NCI-H1930 (cell line): ENCODE measurements around the gene TMEM132D.

Experiments used
- DNase-seq, 2 experiments: peaks; one replicate each; lab custom pipeline; 2025; lab: John Stamatoyannopoulos, UW

TMEM132D gene

DNA sequence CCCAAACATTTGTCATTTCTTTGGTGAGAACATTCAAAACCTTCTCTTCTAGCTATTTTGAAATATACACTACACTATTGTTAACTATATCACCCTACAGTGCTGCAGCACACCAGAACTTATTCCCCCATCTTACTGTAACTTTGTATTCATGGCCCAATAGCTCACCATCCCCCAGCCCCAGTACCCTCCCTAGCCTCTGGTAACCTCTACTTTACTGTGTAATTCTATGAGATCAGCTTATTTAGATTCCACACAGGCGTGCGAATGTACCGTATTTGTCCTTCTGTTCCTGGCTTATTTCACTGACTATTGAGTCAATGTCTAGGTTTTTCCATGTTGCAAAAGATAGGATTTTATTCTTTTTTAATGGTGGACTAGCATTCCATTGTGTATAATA lies 469.0 kb downstream of the TMEM132D start:
- DNase-seq = no peak

GRCh38 chr12:129428240-129428936 lies 475.4 kb downstream of the TMEM132D start:
- DNase-seq = no peak

GRCh38 chr12:129423041-129423580 lies 480.7 kb downstream of the TMEM132D start:
- no peak for DNase-seq

DNA sequence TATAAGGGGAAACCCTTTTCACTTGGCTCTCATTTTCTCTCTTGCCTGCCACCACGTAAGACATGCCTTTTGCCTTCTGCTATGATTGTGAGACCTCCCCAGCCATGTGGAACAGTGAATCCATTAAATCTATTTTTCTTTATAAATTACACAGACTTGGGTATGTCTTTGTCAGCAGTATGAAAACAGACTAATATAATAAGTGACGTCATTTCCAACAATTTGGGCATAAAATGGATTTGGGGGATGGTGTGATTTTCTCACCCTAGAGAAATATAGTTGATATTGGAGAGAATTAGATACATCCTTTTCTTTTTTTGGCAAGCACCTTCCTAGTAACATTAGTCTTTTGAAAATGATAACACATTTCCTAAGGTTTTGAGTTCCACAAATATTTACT lies 490.5 kb downstream of the TMEM132D start:
- DNase-seq = no peak

DNA sequence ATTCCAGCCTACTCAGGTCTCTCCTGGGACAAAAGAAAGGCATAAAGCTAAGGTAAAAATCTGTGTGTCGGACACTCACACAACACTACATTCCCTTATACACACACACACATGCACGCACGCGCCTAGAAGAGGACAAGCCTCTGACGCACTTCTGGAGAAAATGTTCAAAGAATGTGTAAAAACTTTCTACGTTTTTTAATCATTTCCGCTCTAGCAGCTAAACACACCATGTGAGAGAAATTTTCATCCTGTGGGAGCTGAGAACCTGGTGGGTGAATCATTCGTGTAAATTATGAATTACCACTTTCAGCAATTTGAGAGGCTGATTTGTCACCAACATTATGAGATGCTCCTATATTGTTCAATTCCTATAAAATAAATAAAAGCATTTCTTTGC lies 494.5 kb downstream of the TMEM132D start:
- no peak for DNase-seq

DNA sequence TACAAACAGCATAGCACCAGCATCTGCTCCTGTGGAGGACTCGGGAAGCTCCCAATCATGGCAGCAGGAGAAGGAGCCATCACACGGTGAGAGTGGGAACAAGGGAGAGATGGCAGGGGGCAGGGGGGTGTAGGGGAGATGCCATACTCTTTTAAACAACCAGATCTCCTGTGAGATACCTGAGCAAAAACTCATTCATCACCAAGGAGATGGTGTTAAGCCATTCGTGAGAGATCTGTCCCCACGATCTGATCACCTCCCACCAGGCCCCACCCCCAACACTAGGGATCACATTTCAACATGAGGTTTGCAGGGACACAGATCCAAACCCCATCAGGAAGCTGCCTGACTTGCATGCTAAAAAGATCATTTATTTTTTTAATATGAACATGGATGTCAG lies 499.3 kb downstream of the TMEM132D start:
- no peak for DNase-seq

DNA sequence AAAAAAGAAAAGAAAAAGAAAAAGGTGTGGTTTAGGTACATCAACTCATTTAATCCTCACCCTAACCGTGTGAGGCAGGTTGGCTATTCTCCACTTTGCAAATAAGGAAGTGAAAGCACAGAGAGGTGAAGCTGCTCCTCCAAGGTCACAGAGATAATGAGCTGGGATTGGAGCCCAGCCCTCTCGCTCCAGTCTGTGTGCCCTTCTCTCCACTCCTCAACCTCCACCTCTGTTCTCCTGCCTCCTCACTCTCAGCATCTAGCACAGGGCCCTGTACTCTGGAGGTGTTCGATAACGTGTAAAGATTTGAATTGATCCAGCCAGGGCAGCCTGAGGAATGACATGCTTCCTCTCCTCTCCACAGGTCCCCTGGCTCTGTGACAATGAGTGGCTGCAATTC lies 502.3 kb downstream of the TMEM132D start:
- no peak for DNase-seq

DNA sequence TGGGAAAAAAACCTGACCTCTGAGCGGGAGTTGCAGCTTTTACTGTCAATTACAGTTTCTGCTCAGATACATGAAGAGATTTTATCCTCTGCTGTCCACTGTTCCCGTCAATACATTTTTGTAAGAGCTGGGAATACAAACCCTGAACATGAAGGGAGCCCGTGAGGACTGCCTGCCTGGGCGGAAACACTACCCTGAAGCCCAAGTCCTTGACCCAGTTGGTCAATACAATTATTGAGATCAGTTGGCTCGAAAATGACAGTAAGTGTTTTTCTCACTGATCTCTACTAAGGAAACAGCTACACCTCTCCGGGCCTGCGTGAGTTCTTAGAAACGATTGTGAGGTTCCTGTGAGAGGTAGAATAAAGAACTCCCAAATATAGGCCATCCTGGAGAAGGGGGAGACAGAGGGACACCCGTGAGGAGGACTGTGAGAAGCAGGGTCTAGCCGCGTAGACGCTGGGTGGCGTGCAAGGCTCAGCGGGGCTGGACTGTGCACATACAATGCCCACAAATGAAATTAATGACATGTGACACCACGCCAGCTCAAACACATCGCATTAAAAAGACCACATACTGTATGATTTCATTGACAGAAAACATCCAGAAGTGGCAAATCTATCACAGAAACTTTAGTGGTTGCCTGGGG lies 509.5 kb downstream of the TMEM132D start:
- DNase-seq = peak in 1 of 2 experiments; percentile 2

DNA sequence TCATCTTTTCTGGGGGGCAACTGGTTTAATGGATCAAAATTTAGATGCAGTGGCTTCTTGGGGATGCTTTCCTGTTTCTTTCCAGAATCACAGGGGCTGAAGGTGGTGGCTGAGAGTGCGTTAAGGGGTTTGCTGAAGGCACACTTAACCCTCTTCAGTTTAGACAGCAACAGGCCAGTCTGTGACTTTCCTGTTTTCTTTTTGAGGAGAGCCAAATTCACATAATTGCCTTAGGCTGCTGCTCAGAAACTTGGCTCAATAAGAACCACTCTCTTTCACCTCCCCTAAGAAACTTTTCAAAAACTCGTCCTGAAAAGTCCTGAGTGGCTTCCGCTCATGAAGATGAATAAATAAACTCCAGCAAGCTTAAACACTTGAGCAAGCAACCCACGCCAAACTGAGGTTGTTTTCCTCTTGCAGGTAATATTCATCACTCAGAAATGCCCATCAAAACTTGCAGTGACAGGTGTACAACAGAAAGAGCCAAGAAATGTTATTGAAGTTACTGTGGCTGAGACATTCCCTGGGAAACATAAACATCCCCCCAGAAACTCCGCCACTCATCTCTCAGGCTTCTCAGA lies 510.4 kb downstream of the TMEM132D start:
- DNase-seq = no peak

DNA sequence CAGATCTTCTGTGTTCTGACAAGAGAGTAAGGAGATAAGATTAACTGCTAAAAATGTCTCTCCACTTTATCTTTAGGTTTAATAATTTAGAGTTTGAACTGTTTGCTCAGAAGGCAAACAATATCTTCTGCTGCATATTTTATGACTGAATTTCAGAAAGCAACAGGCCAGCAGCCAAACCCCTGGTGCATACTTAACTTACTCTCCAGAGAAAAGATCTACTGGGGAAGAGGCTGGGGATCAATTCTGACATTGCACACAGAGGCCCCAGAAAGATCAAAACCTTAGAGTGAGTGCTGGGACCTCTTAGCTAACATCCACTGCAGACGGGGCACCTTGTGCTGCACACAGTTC lies 518.2 kb downstream of the TMEM132D start:
- DNase-seq = no peak

GRCh38 chr12:129383956-129384355 lies 519.9 kb downstream of the TMEM132D start:
- no peak for DNase-seq

DNA sequence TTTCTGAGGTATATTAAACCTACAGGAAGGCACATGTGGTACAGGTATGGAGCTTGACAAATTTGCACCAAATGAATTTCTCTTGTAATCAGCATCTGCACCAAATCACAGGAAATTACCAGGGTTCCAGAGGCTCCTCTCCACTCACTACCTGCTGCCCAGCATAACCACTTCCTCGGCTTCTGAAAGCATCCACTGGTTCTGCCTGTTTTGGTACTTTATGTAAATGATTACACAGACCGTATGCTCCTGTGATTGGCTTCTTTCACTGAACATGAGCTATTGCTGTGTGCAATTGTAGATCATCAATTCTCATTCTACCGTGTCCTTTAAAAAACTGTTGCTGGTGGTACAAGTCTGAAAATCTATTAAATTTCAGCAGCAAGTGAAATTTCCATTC lies 522.1 kb downstream of the TMEM132D start:
- no peak for DNase-seq

- no peak for DNase-seq
Observed at GRCh38 chr12:129379076-129379804, 524.6 kb downstream of the TMEM132D start.

DNA sequence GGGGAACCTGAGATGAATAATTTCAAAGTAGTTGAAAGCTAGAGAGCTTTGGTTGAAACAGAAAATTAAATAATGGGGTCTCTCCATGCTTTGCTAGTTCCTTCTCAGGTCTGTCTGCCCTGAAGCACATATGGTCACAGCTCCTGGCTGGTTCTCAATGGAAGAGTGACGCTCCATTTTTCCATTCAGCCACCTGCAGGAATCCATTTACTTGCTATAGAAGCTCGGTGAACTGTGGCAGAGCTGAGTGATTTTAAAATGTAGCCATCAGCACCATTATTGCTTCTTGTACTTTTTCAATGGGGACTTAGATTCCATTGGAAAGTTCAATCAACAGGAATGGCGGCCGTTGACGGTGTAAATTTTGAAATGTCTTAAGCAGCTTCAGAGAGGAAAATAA lies 525.3 kb downstream of the TMEM132D start:
- DNase-seq = no peak

DNA sequence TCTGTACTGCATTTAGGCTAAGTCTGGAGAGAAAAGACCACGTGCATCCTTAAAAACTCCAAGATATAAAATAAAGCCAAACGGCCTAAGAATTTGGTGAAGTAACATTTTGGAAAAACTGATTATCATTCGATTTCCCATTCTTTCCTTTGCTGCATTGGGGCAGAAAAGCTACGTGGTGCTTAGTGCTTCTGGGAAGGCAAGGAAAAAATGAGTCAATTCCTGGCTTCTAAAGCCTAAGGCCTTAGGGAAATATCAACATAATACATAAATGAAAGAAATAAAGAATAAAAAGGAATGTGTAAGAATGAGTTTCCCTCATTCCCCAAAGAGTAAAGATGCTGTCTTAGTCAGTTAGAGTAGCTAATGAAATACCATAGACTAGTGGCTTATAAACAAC lies 530.1 kb downstream of the TMEM132D start:
- no peak for DNase-seq

DNA sequence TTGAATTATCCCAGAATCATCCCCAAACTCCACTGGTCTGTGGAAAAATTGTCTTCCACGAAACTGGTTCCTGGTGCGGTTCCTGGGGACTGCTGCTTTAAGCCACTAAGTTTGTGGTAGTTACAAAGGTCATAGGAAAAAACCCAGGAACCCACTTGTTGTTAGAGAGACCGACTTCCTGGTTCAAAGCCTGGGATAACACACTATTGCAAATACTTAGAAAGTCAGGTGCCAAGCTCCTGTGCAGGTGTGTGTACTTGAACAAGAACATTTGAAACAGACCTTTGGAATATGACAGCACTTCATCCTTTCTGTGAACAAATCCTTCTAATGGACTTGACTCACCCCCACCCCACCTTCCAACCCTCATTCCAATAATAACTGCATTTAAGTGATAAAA lies 530.9 kb downstream of the TMEM132D start:
- DNase-seq = no peak

GRCh38 chr12:129372348-129372747 lies 531.5 kb downstream of the TMEM132D start:
- DNase-seq = no peak

GRCh38 chr12:129371268-129371667 lies 532.6 kb downstream of the TMEM132D start:
- DNase-seq = no peak

GRCh38 chr12:129366656-129367055 lies 537.2 kb downstream of the TMEM132D start:
- DNase-seq = no peak

GRCh38 chr12:129363041-129363440 lies 540.8 kb downstream of the TMEM132D start:
- no peak for DNase-seq

DNA sequence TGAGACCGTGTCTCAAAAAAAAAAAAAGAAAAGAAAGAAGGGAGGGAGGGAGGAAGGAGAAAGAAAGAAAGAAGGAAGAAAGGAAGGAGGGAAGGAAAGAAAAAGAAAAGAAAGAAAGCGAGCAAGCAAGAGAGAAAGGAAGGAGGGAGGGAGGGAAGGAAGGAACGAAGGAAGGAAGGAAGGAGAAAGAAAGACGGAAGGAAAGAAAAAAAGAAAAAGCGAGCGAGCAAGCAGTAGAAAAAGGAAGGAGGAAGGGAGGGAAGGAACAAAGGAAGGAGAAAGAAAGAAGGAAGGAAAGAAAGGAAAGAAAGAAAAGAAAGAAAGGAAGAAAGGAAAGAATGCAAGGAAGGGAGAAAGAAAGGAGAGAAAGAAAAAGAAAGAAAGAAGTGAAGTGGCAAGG lies 546.6 kb downstream of the TMEM132D start:
- DNase-seq = no peak

- no peak for DNase-seq
Observed at GRCh38 chr12:129351481-129351880, 552.3 kb downstream of the TMEM132D start.

- DNase-seq = no peak
Observed at GRCh38 chr12:129339336-129339735, 564.5 kb downstream of the TMEM132D start.
